Measurements from ENCODE around the gene RENBP. TPM values are rescaled to one million over a fixed set of nuclear protein-coding genes. Genes with fewer than 3 reads are reported as not detected.

The RENBP gene
- total RNA-seq, 1 donor from 2014 or later: 20.2 TPM

DNA sequence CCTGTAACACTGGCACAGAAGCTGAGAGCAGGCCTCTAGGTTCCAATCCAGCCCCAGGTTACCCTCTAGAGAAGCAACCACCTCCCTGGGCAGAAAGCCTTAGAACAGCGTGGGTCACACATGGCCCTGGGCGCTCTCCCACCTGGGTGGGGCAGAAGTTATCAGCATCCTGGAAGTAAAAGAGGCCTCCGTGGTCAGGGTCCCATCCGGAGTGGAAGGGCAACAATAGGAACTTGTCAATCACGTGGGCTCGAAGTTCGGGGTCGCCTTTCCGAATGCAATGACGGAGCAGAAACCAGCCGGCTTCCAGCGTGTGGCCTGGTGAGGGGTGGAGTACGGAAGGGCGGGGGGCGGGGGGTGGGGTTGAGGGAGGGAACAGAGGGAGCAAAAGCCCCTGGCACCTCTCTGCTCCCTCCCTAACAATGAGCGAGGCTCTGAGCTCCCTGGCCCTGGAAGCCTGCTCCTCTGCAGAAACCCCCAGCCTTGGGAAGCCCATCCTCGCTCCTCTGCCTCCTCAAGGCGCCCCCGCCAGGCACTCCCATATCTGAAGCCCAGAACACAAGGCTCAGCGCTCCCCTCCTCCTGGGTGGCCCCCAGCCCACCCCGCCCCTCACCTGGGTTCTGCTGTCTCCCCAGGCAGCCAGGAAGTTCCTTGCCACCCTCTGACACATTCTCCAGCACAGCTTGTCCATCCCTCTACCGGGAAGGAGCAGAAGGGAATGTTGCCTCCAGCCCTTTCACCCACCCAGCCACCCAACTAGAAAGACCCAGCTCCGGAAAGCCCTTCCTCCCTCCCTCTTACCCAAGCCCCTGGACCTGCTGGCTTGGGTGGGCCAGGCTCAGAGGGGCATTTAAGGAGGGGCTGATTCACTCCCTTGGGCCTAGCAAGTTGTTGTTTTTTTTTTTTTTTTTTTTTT is 2.8 kb downstream of the RENBP start:
- no peaks in the 10 kb centered on the region for H3K27me3 Mint-ChIP-seq
- H3K36me3 Mint-ChIP-seq (ENCODE audit: low read depth): peaks cover 4% of the 10 kb centered on the region
- H3K4me3 Mint-ChIP-seq: peak overlapping the region; percentile 64
- intact Hi-C loops (cut with micrococcal nuclease): no loop called here
- POLR2A ChIA-PET: interaction anchor here (0.7 to 18.4 kb wide), 4 partner anchors 9 to 147 kb away, joined by 3 to 305 read pairs (median 6); partner anchors contain the start of genes ARHGAP4, IDH3G and SSR4
- no peaks in the 10 kb centered on the region for H3K9me3 Mint-ChIP-seq
- ATAC-seq (ENCODE audit: low read depth) (no peak), DNase-seq (no peak)
- TF ChIP-seq, protein P1, sequence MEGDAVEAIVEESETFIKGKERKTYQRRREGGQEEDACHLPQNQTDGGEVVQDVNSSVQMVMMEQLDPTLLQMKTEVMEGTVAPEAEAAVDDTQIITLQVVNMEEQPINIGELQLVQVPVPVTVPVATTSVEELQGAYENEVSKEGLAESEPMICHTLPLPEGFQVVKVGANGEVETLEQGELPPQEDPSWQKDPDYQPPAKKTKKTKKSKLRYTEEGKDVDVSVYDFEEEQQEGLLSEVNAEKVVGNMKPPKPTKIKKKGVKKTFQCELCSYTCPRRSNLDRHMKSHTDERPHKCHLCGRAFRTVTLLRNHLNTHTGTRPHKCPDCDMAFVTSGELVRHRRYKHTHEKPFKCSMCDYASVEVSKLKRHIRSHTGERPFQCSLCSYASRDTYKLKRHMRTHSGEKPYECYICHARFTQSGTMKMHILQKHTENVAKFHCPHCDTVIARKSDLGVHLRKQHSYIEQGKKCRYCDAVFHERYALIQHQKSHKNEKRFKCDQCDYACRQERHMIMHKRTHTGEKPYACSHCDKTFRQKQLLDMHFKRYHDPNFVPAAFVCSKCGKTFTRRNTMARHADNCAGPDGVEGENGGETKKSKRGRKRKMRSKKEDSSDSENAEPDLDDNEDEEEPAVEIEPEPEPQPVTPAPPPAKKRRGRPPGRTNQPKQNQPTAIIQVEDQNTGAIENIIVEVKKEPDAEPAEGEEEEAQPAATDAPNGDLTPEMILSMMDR (IDR thresholded peaks at IDR 0.05): no peak
- H3K27ac Mint-ChIP-seq: no peak overlapping the region
- H3K4me1 Mint-ChIP-seq: peaks cover 24% of the 10 kb centered on the region
- CTCF ChIA-PET: no interaction called here

DNA sequence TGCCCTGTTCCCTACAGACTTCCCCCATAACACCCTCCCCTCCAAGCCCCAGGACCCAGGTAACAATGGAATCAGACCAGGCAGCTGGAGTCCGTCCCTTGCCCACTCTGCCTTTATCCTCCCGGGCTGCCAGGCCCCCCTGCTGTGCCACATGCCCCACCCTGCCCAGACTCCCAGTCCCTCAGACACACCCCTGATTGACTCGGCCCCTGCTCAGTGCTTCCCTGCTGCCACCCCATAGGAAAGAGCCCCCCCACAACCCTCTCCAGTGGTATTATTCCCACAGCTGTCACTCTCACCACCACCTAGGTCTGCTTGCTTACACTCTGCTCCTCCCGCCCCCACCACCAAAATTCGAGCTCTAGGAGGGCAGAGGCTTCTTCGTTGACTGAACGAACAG is 4.9 kb downstream of the RENBP start:
- Mint-ChIP-seq H3K36me3 (ENCODE audit: low read depth) (peaks cover 4% of the 10 kb centered on the region), H3K9me3 (no peaks in the 10 kb centered on the region), H3K4me3 (no peak overlapping the region), H3K27ac (no peak overlapping the region), H3K4me1 (peaks cover 24% of the 10 kb centered on the region), H3K27me3 (no peaks in the 10 kb centered on the region)
- no peak for DNase-seq
- ChIA-PET CTCF (interaction anchor here (1.0 kb wide), 1 partner anchor 12 kb away, joined by 3 read pairs; no protein-coding TSS in a partner anchor), POLR2A (interaction anchor here (0.9 to 18.4 kb wide), 2 partner anchors 14 to 32 kb away, joined by 3 to 305 read pairs; partner anchors contain the start of genes ARHGAP4 and HCFC1)
- no peak for ATAC-seq (ENCODE audit: low read depth)
- TF ChIP-seq, protein P1 (IDR thresholded peaks at IDR 0.05): no peak
- intact Hi-C loops (cut with micrococcal nuclease): no loop called here

DNA sequence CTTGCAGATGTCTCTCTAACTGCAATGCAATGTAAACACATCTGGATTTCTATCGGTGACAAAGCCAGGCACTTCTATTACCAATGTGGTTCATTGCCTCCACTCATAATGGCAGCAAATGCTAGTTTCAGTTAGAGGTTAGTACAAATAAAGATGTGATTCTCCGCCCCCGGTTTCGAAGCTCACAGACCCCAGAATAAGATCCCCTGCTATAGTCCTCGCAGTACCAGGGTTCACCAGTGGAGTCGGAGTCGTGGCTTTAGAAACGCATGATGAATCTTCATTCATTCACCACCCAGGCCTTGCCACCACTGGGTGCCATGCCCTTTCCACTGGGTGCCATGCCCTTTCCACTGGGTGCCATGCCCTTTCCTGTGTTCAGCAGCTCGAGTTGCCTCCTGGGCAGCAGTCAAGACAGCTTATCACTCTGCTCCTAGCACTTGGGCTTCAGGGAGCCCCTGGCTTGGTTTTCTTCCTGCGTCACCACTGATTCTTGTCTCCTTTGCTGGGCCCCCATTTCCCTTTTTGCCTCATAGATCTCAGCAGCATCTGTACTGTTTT is 6.1 kb downstream of the RENBP start:
- ChIA-PET CTCF (interaction anchor here (0.6 to 1.4 kb wide), 2 partner anchors 9 to 41 kb away, joined by 3 to 6 read pairs; no protein-coding TSS in a partner anchor), POLR2A (interaction anchor here (18.4 kb wide), 1 partner anchor 13 kb away, joined by 305 read pairs; the partner anchor contains the start of gene ARHGAP4)
- H3K27me3 Mint-ChIP-seq: no peaks in the 10 kb centered on the region
- no peak for DNase-seq
- no peaks in the 10 kb centered on the region for H3K9me3 Mint-ChIP-seq
- H3K27ac Mint-ChIP-seq: no peak overlapping the region
- peaks cover 23% of the 10 kb centered on the region for H3K4me1 Mint-ChIP-seq
- intact Hi-C loops (cut with micrococcal nuclease): no loop called here
- H3K36me3 Mint-ChIP-seq (ENCODE audit: low read depth): peaks cover 4% of the 10 kb centered on the region
- TF ChIP-seq, protein P1 (IDR thresholded peaks at IDR 0.05): no peak
- ATAC-seq (ENCODE audit: low read depth): no peak
- H3K4me3 Mint-ChIP-seq: no peak overlapping the region

DNA sequence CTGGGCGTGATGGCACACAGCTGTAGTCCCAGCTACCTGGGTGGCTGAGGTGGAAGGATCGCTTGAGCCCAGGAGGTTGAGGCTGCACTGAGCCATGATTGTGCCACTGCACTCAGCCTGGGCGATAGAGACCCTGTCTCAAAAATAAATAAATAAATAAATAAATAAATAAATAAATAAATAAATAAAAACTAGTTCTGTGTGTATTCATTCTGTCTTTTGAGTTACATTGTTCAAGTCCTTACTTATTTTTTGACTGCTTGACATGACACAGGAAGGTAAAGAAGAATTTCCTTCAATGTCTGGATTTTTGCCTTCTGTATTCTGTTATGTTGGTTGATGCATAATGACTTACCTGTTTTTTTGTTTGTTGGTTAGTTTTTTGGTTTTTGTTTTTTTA is 7.4 kb downstream of the RENBP start:
- DNase-seq (no peak), ATAC-seq (ENCODE audit: low read depth) (no peak)
- H3K27ac Mint-ChIP-seq: no peak overlapping the region
- peaks cover 9% of the 10 kb centered on the region for H3K36me3 Mint-ChIP-seq (ENCODE audit: low read depth)
- POLR2A ChIA-PET: interaction anchor here (0.6 to 18.4 kb wide), 2 partner anchors 12 to 487 kb away, joined by 4 to 305 read pairs; partner anchors contain the start of gene ARHGAP4
- H3K4me1 Mint-ChIP-seq: peaks cover 24% of the 10 kb centered on the region
- no peaks in the 10 kb centered on the region for H3K9me3 Mint-ChIP-seq
- H3K27me3 Mint-ChIP-seq: no peaks in the 10 kb centered on the region
- CTCF ChIA-PET: no interaction called here
- TF ChIP-seq, protein P1 (IDR thresholded peaks at IDR 0.05): no peak
- no peak overlapping the region for H3K4me3 Mint-ChIP-seq
- intact Hi-C loops (cut with micrococcal nuclease): no loop called here
